EH (cell line): ENCODE data around the gene PPP6R2.

Experiments
- DNase-seq: peaks from one replicate; pipeline ENCODE4 v3.0.0-alpha.2; 2015; ENCODE audit warnings: low read depth

PPP6R2 gene

GRCh38 chr22:50342651-50343540 lies at the start of gene PPP6R2:
Gene PPP6R2 (plus strand): TSS chr22:50343327. CDS start chr22:50393909, 50,582 bp downstream.
- peak; percentile 71 for DNase-seq

- peak; percentile 92 for DNase-seq
Observed at GRCh38 chr22:50293441-50294318, 49.4 kb upstream of the PPP6R2 start.

GRCh38 chr22:50294319-50294656 lies 48.8 kb upstream of the PPP6R2 start:
- DNase-seq: no peak

- DNase-seq: no peak
Observed at GRCh38 chr22:50296658-50297490, 46.3 kb upstream of the PPP6R2 start.

- DNase-seq: no peak
Observed at GRCh38 chr22:50297510-50298265, 45.4 kb upstream of the PPP6R2 start.

GRCh38 chr22:50298266-50298637 lies 44.9 kb upstream of the PPP6R2 start:
- no peak for DNase-seq

GRCh38 chr22:50298937-50299784 lies 44.0 kb upstream of the PPP6R2 start:
- DNase-seq: no peak

- DNase-seq: no peak
Observed at GRCh38 chr22:50299785-50300619, 43.1 kb upstream of the PPP6R2 start.

- no peak for DNase-seq
Observed at GRCh38 chr22:50300620-50301257, 42.4 kb upstream of the PPP6R2 start.

GRCh38 chr22:50301581-50301991 lies 41.5 kb upstream of the PPP6R2 start:
- DNase-seq: no peak

- peak; percentile 48 for DNase-seq
Observed at GRCh38 chr22:50302041-50302541, 41.0 kb upstream of the PPP6R2 start.

GRCh38 chr22:50302564-50302963 lies 40.6 kb upstream of the PPP6R2 start:
- DNase-seq: no peak

- DNase-seq: no peak
Observed at GRCh38 chr22:50303515-50303847, 39.6 kb upstream of the PPP6R2 start.

GRCh38 chr22:50303848-50304527 lies 39.1 kb upstream of the PPP6R2 start:
- DNase-seq: no peak

GRCh38 chr22:50304528-50305392 lies 38.4 kb upstream of the PPP6R2 start:
- DNase-seq: no peak

GRCh38 chr22:50305393-50305922 lies 37.7 kb upstream of the PPP6R2 start:
- no peak for DNase-seq
